HL-60/S4 treated with phorbol 12-myristate 13-acetate at 8.2 ng/mL for 4 days and 3 days (cell line): ENCODE results near the gene ANKMY1.
"Not testable (repeated sequence)": the region's sequence is repeated elsewhere in the genome, so short reads cannot be mapped to it uniquely, and the experiment has no call there.

Source experiments
- in situ Hi-C: fragments of 300-500 bp; cut with MboI; formaldehyde crosslinking; loops from 2 replicates; pipeline ENCODE4 v1.15.0; 2022; ENCODE audit warnings: low sequenced_read_pairs

The ANKMY1 gene

DNA sequence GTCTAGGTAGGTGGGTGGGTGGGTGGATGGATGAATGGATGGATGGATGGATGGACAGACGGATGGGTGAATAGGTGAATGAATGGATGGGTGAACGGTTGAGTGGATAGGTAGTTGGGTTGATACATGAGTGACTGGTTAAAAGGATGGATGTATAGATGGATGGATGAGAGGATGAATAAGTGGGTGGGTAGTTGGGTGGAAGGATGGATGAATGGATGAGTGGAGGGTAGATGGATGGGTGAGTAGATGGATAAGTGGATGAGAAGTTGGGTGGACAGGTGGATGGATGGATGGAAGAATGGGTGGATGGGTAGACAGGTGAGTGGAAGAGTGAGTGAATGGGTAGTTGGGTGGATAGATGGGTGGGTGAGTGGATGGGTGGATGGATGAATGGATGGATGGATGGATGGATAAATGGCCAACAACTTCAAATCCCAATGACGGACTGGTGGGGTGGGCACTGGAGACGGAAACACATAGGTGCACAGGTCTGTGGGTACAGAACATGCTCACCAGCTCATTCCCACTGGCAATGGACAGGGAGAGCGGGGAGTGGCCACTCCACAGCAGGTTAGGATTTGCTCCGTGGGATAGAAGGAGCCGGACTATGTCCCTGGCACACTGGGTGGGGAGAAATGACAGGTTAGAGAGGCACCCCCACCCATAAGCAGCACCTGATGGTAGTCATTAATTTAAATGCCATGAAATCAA lies 48.8 kb downstream of the ANKMY1 start:
- in situ Hi-C loops = loop anchor here (25.0 kb wide), 1 partner anchor 203 kb away; no protein-coding TSS in a partner anchor

- in situ Hi-C loops = loop anchor here (25.0 kb wide), 1 partner anchor 204 kb away; no protein-coding TSS in a partner anchor
Measured at GRCh38 chr2:240507778-240508251, 50.0 kb downstream of the ANKMY1 start.

DNA sequence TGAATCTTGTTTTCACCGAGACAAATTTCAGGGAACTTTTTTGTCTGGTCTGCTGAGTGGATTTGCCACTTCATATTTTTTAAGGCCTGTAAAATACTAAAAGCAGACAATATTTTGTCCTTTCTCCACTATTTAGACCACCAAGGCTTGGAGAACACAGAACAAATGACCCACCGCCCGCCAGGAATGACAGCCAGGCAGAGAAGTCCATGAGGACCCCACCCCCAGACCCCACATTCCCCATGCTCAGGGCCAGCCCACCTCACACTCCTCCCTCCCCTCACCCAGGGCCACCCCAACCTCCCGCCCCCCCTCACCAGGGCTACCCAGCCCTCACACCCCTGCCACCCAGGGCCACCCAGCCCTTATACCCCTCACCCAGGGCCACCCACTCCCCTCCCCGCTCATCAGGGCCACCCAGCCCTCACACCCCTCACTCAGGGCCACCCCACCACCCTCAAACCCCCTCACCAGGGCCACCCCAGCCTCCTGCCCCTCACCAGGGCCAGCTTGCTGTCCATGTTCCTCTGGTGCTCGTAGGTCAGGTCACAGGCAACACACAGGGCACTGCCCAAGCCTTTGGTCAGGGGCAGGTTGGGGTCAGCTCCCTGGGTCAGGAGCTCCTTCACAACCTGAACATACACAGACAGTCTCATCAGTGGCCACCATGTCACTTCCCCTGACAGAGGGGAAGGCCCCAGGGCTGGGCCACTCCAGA lies 50.6 kb downstream of the ANKMY1 start:
- in situ Hi-C loops = loop anchor here (25.0 kb wide), 1 partner anchor 205 kb away; no protein-coding TSS in a partner anchor

GRCh38 chr2:240506406-240507059 lies 51.3 kb downstream of the ANKMY1 start:
- in situ Hi-C loops = loop anchor here (25.0 kb wide), 1 partner anchor 206 kb away; no protein-coding TSS in a partner anchor

- in situ Hi-C loops = loop anchor here (25.0 kb wide), 1 partner anchor 206 kb away; no protein-coding TSS in a partner anchor
Measured at GRCh38 chr2:240505910-240506309, 51.9 kb downstream of the ANKMY1 start.

GRCh38 chr2:240503848-240504247 lies 53.9 kb downstream of the ANKMY1 start:
- in situ Hi-C loops = loop anchor here (25.0 kb wide), 1 partner anchor 208 kb away; no protein-coding TSS in a partner anchor

DNA sequence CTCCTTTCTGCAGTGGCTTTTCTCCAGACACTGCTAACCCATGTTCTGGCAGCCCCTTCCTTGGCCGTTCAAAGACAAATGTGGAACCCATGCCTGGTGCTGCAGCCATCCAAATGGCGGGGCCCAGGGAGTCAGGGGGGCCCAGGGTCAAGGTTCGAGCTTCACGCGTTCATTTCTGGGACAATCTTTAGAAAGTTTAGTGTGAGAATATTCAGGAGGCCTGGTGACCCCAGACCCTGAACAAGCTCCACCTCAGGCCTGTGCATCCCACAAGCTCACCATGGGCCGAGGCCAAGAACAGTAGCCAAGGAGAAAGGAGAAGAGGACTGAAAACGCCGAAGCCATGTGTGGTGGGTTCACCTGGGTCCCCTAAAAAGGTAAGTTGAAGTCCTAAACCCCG lies 54.4 kb downstream of the ANKMY1 start:
- in situ Hi-C loops = loop anchor here (25.0 kb wide), 1 partner anchor 209 kb away; no protein-coding TSS in a partner anchor

DNA sequence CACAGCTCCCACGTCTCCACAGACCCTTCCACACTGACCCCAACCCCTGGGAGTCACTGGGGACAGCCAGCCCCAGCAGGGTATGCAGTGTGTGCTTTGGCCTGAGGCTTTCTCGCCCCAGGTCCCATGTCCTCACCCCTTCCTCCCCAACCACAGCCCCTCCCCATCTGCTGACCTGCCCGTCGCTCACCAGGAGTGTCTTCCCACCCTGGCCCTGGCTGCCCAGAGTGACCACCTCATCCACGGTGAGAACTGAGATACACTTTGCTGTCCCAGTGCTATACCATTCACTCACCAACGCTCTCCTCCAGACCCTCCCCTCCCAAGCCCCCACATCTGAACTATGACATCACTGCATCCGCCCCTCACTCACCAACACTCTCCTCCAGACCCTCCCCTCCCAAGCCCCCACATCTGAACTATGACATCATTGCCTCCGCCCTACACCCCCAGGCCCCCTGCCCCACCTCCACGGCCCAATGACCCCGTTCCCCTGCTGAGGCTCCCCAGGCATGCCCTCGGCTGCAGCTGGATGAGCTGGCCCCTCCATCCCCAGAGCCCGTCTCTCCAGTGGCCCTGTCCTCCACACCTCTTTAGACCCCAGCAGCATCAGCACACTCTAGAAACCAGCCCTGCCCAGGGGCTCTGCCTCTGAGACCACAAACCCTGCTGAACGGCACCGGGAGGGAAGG lies 55.2 kb downstream of the ANKMY1 start:
- in situ Hi-C loops = loop anchor here (25.0 kb wide), 1 partner anchor 210 kb away; no protein-coding TSS in a partner anchor

GRCh38 chr2:240502059-240502429 lies 55.7 kb downstream of the ANKMY1 start:
- in situ Hi-C loops = loop anchor here (25.0 kb wide), 1 partner anchor 210 kb away; no protein-coding TSS in a partner anchor

GRCh38 chr2:240501531-240501991 lies 56.2 kb downstream of the ANKMY1 start:
- in situ Hi-C loops = loop anchor here (25.0 kb wide), 1 partner anchor 211 kb away; no protein-coding TSS in a partner anchor

GRCh38 chr2:240500561-240501423 lies 57.0 kb downstream of the ANKMY1 start:
- in situ Hi-C loops = loop anchor here (25.0 kb wide), 1 partner anchor 212 kb away; no protein-coding TSS in a partner anchor

GRCh38 chr2:240499309-240500301 lies 58.2 kb downstream of the ANKMY1 start:
- in situ Hi-C loops = loop anchor here (25.0 kb wide), 1 partner anchor 213 kb away; no protein-coding TSS in a partner anchor

GRCh38 chr2:240498958-240499260 lies 58.9 kb downstream of the ANKMY1 start:
- in situ Hi-C loops = no loop called here

- in situ Hi-C loops = no loop called here
Measured at GRCh38 chr2:240498171-240498957, 59.4 kb downstream of the ANKMY1 start.

GRCh38 chr2:240497082-240497481 lies 60.7 kb downstream of the ANKMY1 start:
- in situ Hi-C loops = not testable (repeated sequence)

DNA sequence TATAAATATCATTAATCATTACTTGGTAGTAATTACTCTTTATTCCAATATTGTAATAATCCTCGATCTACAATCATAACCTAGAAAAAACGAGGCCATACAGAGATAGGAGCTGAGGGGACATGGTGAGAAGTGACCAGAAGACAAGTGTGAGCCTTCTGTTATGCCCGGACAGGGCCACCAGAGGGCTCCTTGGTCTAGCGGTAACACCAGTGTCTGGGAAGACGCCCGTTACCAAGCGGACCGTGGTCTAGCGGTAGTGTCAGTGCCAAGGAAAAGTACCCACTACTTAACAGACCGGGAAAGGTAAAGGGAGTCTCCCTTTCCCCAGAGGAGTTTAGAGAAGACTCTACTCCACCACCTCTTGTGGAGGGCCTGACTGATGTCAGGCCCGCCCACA lies 62.8 kb downstream of the ANKMY1 start:
- in situ Hi-C loops = not testable (repeated sequence)

- in situ Hi-C loops = no loop called here
Measured at GRCh38 chr2:240494194-240494793, 63.5 kb downstream of the ANKMY1 start.
